Measurements from ENCODE around the gene TFPI2.

DNA sequence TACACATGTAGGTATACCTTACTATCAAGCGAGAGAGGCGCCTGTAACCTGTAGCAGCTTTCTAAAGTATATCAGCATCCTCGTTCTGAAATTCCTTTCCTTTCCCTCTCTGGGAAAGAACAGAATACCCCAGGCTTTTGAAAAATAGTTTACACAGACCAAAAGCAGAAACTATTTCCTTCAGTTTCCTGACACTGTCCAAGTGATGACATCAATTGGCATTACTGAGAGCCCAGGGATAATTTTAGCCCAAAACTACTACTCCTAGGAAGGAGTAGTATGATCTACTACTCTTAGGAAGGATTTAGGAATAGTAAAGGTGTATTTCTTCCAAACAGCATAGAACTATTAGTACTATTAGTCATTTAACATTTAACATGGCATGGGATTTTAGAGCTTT lies 37.0 kb upstream of the TFPI2 start:
- no peak for TF ChIP-seq CTCF (IDR thresholded peaks at IDR 0.05 in 4 of 5, conservative IDR thresholded peaks at IDR 0.05 in 1 of 5)
- TF ChIP-seq POLR2A (IDR thresholded peaks at IDR 0.05) = no peak
